T-helper 2 cell (primary cell): Measurements from ENCODE around the gene GGTLC2.
"Not testable (repeated sequence)": the region's sequence is repeated elsewhere in the genome, so short reads cannot be mapped to it uniquely, and the experiment has no call there.

Experiments
- DNase-seq, 5 experiments: peaks; one replicate each; pipeline versions ENCODE4 v3.0.0 to v3.0.0-alpha.2; 2012 to 2022

GGTLC2 gene

DNA sequence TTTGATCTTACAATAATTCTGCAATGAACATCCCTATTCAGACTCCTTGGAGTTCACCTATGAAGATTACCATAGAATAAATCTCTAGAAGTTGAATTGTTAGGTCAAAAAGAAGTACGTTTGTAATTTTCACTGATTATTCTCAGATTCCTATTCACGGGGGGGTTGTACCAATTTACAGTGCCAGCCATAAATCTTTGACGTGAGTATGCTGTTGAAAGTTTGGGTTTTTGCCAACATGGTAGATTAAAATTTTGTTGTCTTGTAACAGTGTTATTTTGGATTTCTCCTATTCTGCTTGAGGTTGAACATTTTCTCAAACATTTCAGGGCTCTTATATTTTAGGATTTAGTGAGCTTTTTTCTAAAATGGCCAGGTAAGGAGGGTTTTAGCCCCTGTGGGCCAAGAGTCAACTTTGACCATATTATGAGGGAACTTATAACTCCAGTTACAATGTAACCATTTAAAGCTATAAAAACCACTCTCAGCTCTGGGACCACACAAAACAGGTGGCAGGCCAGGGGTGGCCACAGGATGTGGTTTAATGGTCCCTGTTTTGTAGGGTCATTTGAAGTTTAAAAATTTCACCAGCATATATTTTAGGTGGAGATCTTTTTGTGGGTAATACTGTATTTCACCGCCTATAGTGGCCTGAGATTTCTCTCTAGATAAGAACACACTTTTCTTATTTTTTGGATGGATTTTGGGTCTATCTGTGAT is 25.8 kb downstream of the GGTLC2 start:
- DNase-seq: no peak

DNA sequence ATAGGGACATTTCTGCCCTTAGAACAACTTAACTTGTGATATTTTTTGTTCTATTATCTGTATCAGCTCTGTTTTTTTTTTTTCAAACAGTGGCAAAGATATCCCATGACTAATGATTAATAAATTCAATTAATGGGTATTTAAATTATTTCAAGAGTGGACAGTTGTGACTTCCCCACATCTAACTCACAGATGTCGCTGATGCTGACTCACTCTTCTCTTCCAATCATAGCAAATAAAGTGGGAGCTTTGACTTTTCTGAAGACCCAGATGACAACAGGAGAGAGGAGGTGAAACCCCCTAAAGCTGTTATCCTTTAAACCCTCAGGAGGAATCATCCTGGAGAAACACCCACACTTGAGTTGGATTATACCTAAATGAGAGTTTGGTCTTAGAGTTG is 27.1 kb downstream of the GGTLC2 start:
- no peak for DNase-seq

DNA sequence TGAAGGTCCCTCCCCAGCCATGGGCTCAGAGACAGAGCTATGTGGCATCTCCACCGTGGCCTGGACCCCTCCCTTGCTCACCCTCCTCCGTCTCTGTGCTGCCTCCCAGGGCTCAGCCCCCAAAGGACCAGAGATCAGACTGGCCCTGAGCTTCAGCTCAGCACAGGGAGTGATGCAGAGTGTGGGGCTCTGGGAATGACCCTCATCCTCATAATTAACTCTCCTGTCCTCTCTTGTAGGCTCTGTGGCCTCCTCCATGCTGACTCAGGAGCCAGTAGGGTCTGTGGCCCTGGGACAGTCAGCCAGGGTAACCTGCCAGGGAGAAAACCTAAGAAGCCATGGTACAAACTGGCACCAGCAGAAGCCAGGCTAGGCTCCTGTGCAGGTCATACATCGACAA is 28.7 kb downstream of the GGTLC2 start:
- no peak for DNase-seq

DNA sequence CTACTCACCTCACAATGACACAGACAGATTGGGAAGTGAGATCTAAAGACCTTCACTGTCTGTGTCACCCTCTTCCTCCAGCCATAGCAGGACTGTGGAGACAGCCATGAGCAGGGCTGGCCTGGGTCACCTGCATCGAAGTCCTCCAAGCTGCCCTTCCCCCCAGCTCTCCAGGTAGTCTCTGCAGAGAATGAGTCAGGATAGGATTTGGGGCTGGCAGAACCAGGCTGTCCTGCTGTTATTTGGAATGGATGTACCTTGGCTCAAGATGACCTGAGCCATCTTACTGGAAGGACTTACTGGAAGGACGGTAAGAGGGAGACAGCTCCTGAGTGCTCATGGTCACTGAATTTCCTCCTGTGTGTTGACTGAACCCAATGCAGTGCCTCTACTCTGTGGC is 29.2 kb downstream of the GGTLC2 start:
- no peak for DNase-seq

DNA sequence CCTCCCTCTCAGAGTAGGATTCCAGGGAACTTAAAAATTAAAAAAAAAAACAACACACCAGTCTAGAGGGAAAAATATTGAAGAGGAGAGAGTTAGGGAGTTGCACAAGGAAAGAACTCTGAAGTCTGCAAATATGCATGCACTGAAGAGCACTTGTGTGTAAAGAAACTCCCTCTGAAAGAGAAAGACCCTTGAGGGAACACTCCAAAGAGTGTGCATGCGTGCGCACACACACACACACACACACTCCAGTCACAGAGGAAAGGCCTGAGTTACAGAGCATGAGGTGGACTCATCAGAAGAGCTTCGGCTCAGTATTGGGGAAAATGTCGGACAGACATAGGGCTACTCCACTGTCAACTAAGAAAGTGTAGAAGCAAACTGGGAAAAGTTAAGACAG is 30.1 kb downstream of the GGTLC2 start:
- no peak for DNase-seq

DNA sequence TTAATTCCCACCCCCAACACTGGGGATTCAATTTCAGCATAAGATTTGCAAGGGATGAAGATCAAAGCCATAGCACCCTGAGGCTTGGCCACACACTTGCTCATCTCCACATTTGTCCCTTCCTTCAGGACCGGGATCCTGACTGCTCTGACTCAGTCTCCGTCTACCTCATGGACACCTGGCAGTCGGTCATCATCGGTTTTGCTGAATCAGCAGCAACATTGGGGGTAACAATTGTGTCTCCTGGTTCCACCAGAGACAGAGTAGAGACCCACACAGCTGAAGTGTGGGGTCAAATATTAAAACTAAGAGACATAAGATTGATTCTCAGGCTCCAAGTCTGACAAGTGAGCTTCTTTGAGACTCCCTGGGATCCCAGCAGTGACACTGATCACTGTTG is 34.6 kb downstream of the GGTLC2 start:
- no peak for DNase-seq

DNA sequence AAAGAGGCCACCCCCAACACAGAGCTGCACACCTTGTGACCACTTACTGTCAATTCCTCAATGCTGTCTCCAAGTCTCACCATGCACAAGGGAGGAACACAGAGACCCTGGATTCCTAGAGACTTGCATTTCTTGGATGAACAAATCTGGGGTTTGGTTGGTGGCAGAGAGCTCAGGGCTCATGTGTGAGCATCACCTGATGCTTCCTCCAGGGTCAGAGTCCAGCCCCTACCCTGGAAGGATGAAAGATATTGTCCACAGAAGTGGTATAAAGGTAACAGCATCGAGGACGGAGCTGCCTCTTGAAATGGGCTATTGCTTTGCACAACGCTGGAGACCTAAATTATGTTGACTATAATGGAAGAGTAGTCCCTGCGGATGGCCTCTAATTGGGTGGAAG is 36.0 kb downstream of the GGTLC2 start:
- DNase-seq: no peak

DNA sequence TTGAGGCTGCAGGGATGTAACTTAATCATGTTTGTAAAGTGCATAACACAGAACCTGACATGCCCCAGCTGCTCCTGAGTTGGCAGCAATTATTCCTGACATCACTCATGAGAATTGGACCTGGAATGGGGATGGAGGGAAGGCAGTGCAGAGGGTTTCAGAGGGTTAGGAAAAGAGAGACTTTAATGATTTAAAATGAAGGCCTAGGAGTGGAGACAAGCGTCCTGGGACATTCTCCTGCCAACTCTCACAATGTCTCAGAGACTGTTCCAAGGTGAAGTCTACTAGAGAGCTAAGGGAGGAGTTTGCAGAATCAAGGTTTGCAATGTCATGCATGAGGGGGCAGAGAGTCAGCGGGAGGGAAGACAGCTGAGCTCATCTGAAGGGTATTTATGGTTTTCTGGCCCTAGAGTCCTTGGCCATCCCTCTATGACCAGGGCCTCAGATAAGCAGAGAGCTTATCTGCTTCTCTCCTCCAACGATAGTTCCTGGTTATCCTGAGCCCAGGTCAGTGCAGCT is 36.9 kb downstream of the GGTLC2 start:
- no peak for DNase-seq

DNA sequence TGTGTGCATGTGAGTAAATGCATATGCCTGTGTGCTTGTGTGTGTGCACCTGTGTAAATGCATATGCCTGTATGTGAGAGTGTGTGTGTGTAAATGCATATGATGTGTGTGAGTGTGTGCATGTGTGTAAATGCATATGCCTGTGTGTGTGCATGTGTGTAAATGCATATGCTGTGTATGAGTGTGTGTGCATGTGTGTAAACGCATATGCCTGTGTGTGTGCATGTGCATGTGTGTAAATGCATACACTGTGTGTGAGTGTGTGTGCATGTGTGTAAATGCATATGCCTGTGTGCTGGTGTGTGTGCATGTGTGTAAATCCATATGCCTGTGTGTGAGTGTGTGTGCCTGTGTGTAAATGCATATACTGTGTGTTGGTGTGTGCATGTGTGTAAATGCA is 37.8 kb downstream of the GGTLC2 start:
- DNase-seq: no peak

DNA sequence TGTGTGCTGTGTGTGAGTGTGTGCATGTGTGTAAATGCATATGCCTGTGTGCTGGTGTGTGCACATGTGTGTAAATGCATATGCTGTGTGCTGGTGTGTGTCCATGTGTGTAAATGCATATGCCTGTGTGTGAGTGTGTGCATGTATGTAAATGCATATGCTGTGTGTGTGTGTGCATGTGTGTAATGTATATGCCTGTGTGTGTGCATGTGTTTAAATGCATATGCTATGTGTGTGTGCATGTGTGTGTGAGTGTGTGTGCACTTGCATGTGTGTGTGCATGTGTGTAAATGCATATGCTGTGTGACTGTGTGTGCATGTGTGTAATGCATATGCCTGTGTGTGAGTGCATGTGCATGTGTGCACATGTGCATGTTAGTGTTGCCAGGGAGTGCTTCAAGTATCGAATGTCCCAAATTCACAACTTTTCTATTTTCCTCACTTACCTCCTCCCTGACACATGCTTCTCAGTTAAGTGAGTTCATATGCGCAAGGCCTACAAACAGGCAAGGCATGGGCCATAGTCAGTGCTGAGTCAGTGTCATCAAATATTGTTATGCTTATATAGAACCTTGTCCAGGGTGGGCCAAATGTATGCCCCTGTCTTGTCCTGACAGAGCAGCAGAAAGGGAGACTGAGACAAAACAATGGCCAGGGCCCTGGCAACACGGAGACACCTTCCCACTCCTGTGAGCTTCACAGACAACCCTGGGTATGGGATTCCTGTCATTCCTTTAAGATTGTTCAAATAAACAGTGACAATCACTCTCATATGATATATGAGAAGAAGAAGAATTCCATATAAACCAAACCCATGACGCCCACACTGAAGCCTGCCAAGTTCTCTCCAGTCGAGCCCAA is 38.6 kb downstream of the GGTLC2 start:
- no peak for DNase-seq

DNA sequence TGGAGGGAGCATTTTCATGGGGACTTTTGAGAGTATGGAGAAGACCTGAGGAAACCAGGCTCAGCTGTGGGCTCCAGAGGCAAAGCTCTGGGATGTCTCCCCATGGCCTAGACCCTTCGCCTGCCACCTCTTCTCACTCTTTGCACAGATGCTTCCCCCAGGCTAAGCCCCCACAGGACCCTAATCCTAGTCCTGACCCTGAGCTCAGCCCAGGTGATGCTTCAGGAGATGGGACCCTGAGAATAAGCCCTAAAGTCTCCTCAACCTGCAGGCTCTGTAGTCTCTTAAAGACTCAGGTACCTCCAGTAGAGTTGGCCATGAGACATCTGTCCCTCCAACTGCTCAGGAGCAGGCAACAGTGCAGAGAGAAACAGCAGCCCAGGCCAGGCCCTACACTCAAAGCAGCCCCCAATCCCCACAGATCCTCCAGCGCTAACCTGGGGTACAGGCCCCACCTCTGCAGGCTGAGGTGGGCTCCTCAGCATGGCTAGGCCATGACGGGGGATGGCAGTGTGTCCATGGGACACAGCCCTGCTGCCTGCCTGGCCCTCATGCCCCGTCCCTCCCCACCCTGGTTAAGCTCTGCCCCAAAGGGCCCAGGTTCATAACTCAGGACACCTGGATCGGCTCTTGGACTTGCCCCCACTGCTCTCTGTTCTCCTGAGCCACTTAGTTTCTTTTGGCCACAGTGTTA is 39.4 kb downstream of the GGTLC2 start:
- no peak for DNase-seq

DNA sequence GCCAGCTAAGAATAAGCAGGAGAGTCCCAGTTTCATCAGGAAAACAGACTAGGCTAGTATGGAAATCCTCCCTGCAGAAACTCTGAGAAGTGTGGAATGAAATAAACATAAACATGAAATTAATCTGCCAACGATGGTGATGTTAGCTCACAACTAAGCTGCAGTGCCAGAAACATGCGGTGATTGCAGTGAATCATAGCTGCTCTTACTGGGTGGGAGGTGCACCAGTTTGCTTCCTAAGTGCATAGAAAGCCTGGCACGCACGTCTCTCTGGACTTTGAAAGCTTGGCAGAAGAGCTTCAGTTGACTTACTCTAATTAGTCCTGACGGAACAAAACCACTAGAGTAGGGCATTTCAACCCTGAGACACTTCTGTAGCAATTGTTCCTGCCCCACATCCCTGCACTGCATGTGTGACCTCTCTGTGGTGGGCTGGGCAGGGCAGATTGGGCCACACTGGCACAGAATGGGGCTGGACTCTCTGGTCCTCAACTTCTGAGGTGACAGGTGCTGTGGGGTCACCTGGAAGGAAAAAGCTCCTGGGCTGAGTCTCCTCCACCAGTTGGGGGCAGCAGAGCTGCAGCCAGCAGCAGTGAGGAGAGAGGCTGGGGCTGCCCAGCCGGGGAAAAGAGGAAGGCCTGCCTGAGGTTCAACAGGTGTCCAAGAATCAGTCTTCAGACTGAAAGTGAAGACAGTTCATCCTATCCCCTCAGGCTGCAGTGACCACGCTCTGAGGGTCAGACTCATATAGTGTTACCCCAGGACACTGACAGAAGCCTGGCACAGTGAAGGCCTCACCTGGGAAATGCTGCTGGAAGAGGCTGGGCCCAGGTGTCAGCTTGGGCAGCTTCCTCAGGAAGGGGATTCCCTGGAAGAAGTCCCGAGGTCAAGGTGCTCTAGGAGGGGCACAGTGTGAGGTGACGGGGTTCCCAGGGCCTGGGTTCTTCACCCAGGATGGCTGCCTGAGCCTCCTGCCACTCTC is 40.5 kb downstream of the GGTLC2 start:
- DNase-seq: no peak

DNA sequence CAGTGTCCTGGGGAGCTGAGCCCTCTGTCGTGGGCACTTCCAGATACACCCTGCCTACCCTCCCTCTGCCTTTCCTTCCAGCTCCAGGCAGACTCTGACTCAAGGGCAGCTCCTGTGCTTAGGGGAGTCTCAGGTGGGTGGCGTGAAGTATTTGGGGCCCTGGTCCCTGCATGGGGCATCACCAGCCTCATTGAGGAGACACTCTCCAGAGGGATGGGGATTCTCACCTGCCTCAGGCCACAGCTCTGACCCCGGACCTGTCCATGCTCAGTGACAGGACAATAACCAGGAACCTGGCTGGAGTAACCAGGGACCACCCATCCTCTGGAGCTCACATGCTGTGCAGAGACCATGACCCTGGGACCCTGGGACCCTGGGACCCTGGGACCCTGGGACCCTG is 41.2 kb downstream of the GGTLC2 start:
- no peak for DNase-seq

DNA sequence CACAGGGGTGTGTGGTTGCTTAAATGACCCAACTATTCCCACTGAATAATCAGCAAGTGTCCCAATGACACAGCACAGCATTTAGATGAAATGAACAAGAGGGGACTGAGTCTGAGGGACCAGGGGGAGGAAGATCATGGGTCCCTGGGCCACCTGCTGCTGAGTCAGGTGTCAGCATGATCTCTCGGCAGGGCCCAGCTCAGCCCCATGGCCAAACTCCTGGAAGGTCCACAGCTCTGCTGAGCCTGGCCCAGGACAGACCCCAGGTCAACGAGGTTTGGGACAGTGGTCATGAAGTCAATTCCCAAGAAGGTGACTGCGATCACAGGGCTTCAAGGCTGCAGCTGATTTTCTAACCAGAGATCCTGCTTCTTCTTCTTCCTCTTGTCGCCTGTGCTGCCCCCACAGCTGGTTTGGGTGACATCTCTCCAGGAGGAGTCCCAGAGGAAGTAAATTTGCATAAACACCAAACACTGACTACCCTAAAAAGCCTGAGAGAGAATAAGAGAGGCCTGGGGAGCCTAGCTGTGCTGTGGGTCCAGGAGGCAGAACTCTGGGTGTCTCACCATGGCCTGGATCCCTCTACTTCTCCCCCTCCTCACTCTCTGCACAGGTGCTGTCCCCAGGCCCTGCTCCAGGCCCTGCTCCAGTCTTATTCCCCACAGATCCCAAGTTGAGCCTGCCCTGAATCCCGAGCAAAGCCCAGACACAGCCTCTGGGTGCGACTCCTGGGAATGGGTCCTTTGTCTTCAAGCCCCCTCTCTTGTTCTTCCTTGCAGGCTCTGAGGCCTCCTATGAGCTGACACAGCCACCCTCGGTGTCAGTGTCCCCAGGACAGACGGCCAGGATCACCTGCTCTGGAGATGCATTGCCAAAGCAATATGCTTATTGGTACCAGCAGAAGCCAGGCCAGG is 42.0 kb downstream of the GGTLC2 start:
- DNase-seq: not testable (repeated sequence)

DNA sequence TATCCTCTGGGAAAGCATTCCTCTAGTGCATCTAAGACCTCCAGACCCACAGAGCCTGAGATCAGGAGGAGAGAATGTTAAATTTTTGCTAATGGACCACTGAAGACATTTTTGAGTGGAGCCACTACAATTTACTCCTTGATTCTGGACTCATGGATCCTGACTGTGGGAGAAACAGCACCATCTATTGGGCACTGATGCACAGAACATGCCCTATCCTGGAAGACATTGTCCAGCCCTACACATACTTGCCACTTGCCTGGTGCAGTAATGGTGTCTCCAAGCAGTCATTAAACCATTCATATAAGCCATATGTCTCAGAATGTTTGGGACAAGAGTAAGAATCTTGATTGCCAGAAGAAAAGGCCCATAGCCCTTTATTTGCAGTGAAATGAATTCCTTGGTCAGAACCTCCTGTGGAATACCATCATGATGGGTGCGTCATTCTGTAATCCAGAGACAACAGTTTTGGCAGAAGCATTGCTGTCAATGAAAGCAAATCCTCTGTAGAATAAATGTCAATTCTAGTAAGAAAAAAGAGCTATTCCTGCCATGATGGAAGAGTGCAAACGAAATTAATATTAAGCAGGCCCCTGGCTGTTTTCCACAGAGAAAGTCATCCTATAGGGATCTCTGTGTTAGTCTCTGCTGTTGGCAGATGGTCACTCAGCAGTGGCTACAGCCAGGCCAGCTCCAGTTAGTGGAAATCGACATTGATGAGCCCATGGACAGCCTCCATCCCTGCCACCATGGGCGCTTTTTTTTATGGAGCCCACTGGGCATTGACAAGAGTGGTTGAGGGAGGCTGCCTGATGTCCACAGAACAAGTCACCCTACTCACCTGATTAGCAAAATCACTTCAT is 43.5 kb downstream of the GGTLC2 start:
- DNase-seq: peak in 1 of 5 experiments; percentile 24

DNA sequence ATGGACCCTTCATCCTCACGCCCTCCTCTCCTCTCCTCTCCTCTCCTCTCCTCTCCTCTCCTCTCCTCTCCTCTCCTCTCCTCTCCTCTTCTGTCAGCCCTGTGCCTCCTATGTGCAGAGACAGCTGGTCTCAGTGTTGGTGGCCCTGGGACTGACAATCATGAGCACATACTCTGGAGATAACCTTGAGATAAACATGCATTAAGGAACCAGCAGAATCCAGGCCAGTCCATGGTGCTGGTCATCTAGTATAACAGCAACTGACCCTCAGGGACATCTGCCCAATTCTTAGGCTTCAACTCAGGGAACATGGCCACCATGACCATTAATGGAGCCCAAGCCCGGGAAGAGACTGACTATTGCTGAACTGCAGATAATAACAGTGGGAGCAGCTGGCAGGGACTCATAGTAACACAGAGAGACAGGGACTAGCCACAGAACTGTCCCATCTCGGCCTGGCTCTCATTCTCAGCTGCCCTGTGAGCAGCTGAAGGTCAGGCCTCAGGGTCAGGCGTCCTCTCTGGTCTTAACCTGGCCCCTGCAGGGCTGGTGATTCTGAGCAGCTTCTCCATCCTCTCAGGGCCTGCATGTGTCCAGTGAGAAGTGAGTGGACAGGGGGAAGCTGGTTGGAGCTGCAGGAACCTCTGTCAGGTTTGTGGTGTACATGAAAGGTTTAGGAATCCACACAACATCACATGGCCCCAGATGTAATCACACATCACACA is 45.4 kb downstream of the GGTLC2 start:
- no peak for DNase-seq

DNA sequence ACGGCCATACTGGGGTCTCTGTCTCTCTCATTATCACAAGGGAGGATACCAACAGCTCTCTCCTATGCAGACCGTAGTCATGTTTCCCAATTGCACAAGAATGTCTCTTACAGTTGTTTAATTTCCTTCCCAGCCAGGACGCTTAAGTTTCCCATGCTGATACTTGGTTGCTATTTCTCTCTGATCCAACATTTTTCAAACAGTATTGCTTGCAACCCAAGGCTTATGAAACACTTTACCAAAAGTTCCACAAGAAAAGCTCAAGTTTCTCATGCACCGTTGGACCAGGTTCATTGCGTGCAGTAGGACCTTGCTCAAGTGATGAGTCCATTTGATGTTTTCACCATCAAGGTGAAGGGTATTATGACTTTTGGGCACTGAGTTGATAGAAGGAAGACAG is 46.6 kb downstream of the GGTLC2 start:
- no peak for DNase-seq

DNA sequence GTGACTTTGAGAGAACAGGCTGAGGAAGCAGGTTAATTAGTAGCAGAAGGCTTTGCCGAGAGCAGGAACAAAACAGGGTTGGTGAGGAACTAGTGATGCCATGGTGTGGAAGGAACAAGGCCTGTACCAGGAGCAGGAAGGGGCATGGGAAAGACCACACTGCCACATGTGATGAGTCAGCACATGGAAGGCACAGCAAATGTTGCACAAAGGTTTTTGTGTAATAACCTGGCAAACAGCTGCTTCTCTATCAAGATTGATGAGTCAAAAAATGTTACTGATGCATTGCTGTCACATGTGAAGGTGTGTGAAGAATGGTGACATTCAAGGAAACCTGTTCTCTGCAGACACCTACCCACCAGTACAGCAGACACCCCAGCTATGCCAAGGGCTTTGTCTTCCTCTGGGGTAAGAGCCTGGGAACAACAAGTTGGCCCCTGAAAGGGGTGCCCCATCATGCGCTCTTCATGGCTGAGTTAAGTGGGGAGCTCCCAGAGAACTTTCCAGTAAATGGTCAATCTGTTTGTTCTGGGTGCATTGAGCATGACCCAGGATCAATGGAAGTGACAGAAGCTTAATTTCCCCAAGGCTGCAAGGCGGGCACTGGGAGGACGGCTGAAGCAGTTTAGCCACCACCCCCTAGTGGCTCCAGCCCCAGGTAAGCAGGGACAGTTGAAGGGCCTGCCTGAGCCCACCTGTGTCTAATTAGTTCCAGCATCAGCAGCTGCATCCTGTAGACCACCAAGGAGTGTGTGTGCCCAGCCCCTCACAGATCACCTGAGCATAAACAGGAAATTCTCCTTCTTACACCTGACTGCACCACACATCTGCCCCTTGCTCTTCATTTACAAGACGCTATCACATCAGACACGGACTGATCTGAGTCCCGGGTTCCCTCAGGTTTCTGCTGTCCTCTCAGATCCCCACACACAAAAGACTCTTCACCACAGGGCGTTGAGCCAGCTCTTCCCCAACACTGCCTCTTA is 47.6 kb downstream of the GGTLC2 start:
- no peak for DNase-seq
